Stimulated activated CD4-positive, alpha-beta T cell treated with anti-CD3 and anti-CD28 coated beads, TNF-alpha, amount 100 ng/mL, for 1 hour (primary cell): ENCODE measurements around the gene C1RL.

Experiments used
- DNase-seq, 3 donors: peaks; one replicate each; pipeline ENCODE4 v3.0.0-alpha.2; 2020; ENCODE audit warnings: low read depth in 3 of 3, low spot score in 1 of 3

Gene C1RL

GRCh38 chr12:7093486-7093885, 15.5 kb downstream of the C1RL start:
- no peak for DNase-seq

GRCh38 chr12:7092986-7093460, 16.0 kb downstream of the C1RL start:
- no peak for DNase-seq

GRCh38 chr12:7092229-7092985, 16.6 kb downstream of the C1RL start, which contains the start of gene C1R:
Gene C1R, minus strand, starts transcription at chr12:7092445. Its CDS starts 57 bp downstream, at chr12:7092388.
- peak; percentile 26 to 58 (median 32) for DNase-seq

- DNase-seq = no peak
Measured at GRCh38 chr12:7091660-7092228, 17.3 kb downstream of the C1RL start.

GRCh38 chr12:7091171-7091570, 17.8 kb downstream of the C1RL start:
- DNase-seq = no peak

- DNase-seq = no peak
Measured at GRCh38 chr12:7090222-7090998, 18.6 kb downstream of the C1RL start.

- DNase-seq = no peak
Measured at GRCh38 chr12:7089196-7089871, 19.7 kb downstream of the C1RL start.

- DNase-seq = no peak
Measured at GRCh38 chr12:7083125-7083524, 25.9 kb downstream of the C1RL start.

GRCh38 chr12:7081037-7081436, 28.0 kb downstream of the C1RL start:
- no peak for DNase-seq

GRCh38 chr12:7079826-7080125, 29.2 kb downstream of the C1RL start:
- no peak for DNase-seq

GRCh38 chr12:7078163-7078562, 30.9 kb downstream of the C1RL start:
- DNase-seq = no peak

GRCh38 chr12:7076493-7076892, 32.5 kb downstream of the C1RL start:
- no peak for DNase-seq

- DNase-seq = no peak
Measured at GRCh38 chr12:7075939-7076338, 33.1 kb downstream of the C1RL start.

GRCh38 chr12:7075518-7075917, 33.5 kb downstream of the C1RL start:
- no peak for DNase-seq

GRCh38 chr12:7073946-7074345, 35.1 kb downstream of the C1RL start:
- no peak for DNase-seq

GRCh38 chr12:7072554-7072953, 36.5 kb downstream of the C1RL start:
- DNase-seq = no peak

- DNase-seq = no peak
Measured at GRCh38 chr12:7072035-7072434, 37.0 kb downstream of the C1RL start.

GRCh38 chr12:7069386-7069785, 39.6 kb downstream of the C1RL start:
- no peak for DNase-seq

- no peak for DNase-seq
Measured at GRCh38 chr12:7068994-7069346, 40.0 kb downstream of the C1RL start.

- DNase-seq = no peak
Measured at GRCh38 chr12:7068240-7068993, 40.6 kb downstream of the C1RL start.

- no peak for DNase-seq
Measured at GRCh38 chr12:7067096-7067495, 41.9 kb downstream of the C1RL start.
